Measurements from ENCODE around the gene FBLN2. TPM values are rescaled to one million over a fixed set of nuclear protein-coding genes. Genes with fewer than 3 reads are reported as not detected.

The FBLN2 gene
- total RNA-seq, 1 donor from 2014 or later: 33.5 TPM

Other genes with a start within 250 kb of the FBLN2 start
- gene NUP210, start 128.8 kb upstream of the FBLN2 start, total RNA-seq: 4.1 TPM
- 8.8 TPM for gene HDAC11, start 68.8 kb upstream of the FBLN2 start, total RNA-seq